Measurements from ENCODE around the gene RABGAP1. TPM values are rescaled to one million over a fixed set of nuclear protein-coding genes. Genes with fewer than 3 reads are reported as not detected.

RABGAP1 gene
- total RNA-seq, 2 experiments from 2014 or later: 20.6 to 24.9 TPM

- Histone ChIP-seq H3K27ac (ENCODE audit: low read depth in 1 of 2, low read length in 2 of 2) (peak overlapping the region; percentile 57 to 80), H3K4me3 (ENCODE audit: low read length) (peak overlapping the region; percentile 89), H3K27me3 (ENCODE audit: control insufficient read depth in 1 of 2, insufficient read depth in 2 of 2, low read length in 2 of 2) (no peaks in the 10 kb centered on the region), H3K9me3 (ENCODE audit: control insufficient read depth in 1 of 2, insufficient read depth in 1 of 2, low read length in 2 of 2) (no peaks in the 10 kb centered on the region), H3K36me3 (ENCODE audit: insufficient read depth, low read length) (peaks cover 13% of the 10 kb centered on the region), H3K4me1 (ENCODE audit: insufficient read depth, low read length) (peaks cover 19% of the 10 kb centered on the region)
- H3K4me3 Mint-ChIP-seq: peak overlapping the region; percentile 91
- intact Hi-C loops (cut with DNase I, micrococcal nuclease): loop anchor here (2.0 to 5.0 kb wide), 3 partner anchors 29 to 114 kb away; partner anchors contain the start of genes PDCL (in 1 of the 2), RC3H2 (in 1 of the 2) and ZBTB6 (in 1 of the 2)
- H3K36me3 Mint-ChIP-seq (ENCODE audit: low read depth): peaks cover 30% of the 10 kb centered on the region
- ATAC-seq (ENCODE audit: poor library complexity) (no peak), DNase-seq (peak in 1 of 14 experiments; percentile 11)
- no peaks in the 10 kb centered on the region for H3K27me3 Mint-ChIP-seq
- peak overlapping the region; percentile 88 for H3K27ac Mint-ChIP-seq
- ChIA-PET POLR2A (interaction anchor here (0.6 to 4.2 kb wide), 12 partner anchors 10 to 677 kb away, joined by 3 to 62 read pairs (median 5); partner anchors contain the start of genes MRRF, RBM18, RC3H2 and ZBTB26), CTCF (interaction anchor here (1.0 to 2.1 kb wide), 3 partner anchors 10 to 49 kb away, joined by 3 to 9 read pairs (median 7); partner anchors contain the start of genes ZBTB26 and ZBTB6)
- peaks cover 41% of the 10 kb centered on the region for H3K4me1 Mint-ChIP-seq (ENCODE audit: low read depth)
- TF ChIP-seq CTCF (IDR thresholded peaks at IDR 0.05): no peak
- no peaks in the 10 kb centered on the region for H3K9me3 Mint-ChIP-seq
Observed at GRCh38 chr9:122941582-122942234, 888 bp downstream of the RABGAP1 start.

- Mint-ChIP-seq H3K36me3 (ENCODE audit: low read depth) (peaks cover 25% of the 10 kb centered on the region), H3K4me3 (peak overlapping the region; percentile 52), H3K9me3 (no peaks in the 10 kb centered on the region), H3K27ac (peak overlapping the region; percentile 30), H3K27me3 (no peaks in the 10 kb centered on the region), H3K4me1 (ENCODE audit: low read depth) (peaks cover 63% of the 10 kb centered on the region)
- no peak overlapping the region for H3K27ac ChIP-seq (ENCODE audit: low read depth in 1 of 2, low read length in 2 of 2)
- ChIA-PET POLR2A (no interaction called here), CTCF (no interaction called here)
- no peaks in the 10 kb centered on the region for H3K9me3 ChIP-seq (ENCODE audit: control insufficient read depth in 1 of 2, insufficient read depth in 1 of 2, low read length in 2 of 2)
- ATAC-seq (ENCODE audit: poor library complexity): no peak
- peaks cover 2% of the 10 kb centered on the region for H3K36me3 ChIP-seq (ENCODE audit: insufficient read depth, low read length)
- intact Hi-C loops (cut with DNase I, micrococcal nuclease): loop anchor here in 1 of 2 experiments (5.0 kb wide), 2 partner anchors 42 to 118 kb away; partner anchors contain the start of gene PDCL
- no peak overlapping the region for H3K4me3 ChIP-seq (ENCODE audit: low read length)
- H3K27me3 ChIP-seq (ENCODE audit: control insufficient read depth in 1 of 2, insufficient read depth in 2 of 2, low read length in 2 of 2): no peaks in the 10 kb centered on the region
- peaks cover 17% of the 10 kb centered on the region for H3K4me1 ChIP-seq (ENCODE audit: insufficient read depth, low read length)
- no peak for DNase-seq
- TF ChIP-seq CTCF (IDR thresholded peaks at IDR 0.05): no peak
Observed at GRCh38 chr9:122944960-122945888, 4.4 kb downstream of the RABGAP1 start.

GRCh38 chr9:122946461-122947005, 5.7 kb downstream of the RABGAP1 start:
- peaks cover 2% of the 10 kb centered on the region for H3K36me3 ChIP-seq (ENCODE audit: insufficient read depth, low read length)
- ATAC-seq (ENCODE audit: poor library complexity) (no peak), DNase-seq (no peak)
- Mint-ChIP-seq H3K4me1 (ENCODE audit: low read depth) (peaks cover 64% of the 10 kb centered on the region), H3K4me3 (no peak overlapping the region), H3K36me3 (ENCODE audit: low read depth) (peaks cover 21% of the 10 kb centered on the region), H3K27ac (no peak overlapping the region), H3K9me3 (no peaks in the 10 kb centered on the region), H3K27me3 (no peaks in the 10 kb centered on the region)
- peaks cover 8% of the 10 kb centered on the region for H3K4me1 ChIP-seq (ENCODE audit: insufficient read depth, low read length)
- no peaks in the 10 kb centered on the region for H3K27me3 ChIP-seq (ENCODE audit: control insufficient read depth in 1 of 2, insufficient read depth in 2 of 2, low read length in 2 of 2)
- ChIA-PET POLR2A (no interaction called here), CTCF (interaction anchor here (1.3 kb wide), 1 partner anchor 12 kb away, joined by 3 read pairs; no protein-coding TSS in a partner anchor)
- no peak overlapping the region for H3K27ac ChIP-seq (ENCODE audit: low read depth in 1 of 2, low read length in 2 of 2)
- no peak overlapping the region for H3K4me3 ChIP-seq (ENCODE audit: low read length)
- TF ChIP-seq CTCF (IDR thresholded peaks at IDR 0.05): no peak
- intact Hi-C loops (cut with DNase I, micrococcal nuclease): loop anchor here in 1 of 2 experiments (5.0 kb wide), 1 partner anchor 41 kb away; no protein-coding TSS in a partner anchor
- H3K9me3 ChIP-seq (ENCODE audit: control insufficient read depth in 1 of 2, insufficient read depth in 1 of 2, low read length in 2 of 2): no peaks in the 10 kb centered on the region
